Neural cell (in vitro differentiated cells): ENCODE results near the gene TMEM125. TPM values are rescaled to one million over a fixed set of nuclear protein-coding genes. Genes with fewer than 3 reads are reported as not detected.

Experiments used
- H2AFZ ChIP-seq: fragments of 200-600, 300-800 bp; sonication (generic), shearing (Covaris generic); 2 replicates; pipeline ENCODE4 v1.6.0; 2014; ENCODE audit warnings: low read depth, mild to moderate bottlenecking, antibody characterized with exemption, low read length, moderate library complexity
- H3F3A ChIP-seq: fragments of 200-600 bp; shearing (Covaris generic); 2 replicates; pipeline ENCODE4 v1.6.1; 2016; ENCODE audit warnings: mild to moderate bottlenecking, moderate library complexity, mixed read lengths, antibody characterized with exemption, low read length; ENCODE audit not compliant: insufficient read depth, poor library complexity, severe bottlenecking
- H3K27ac ChIP-seq: fragments of 200-600, 300-800 bp; sonication (generic), shearing (Covaris generic); 2 replicates; pipeline ENCODE4 v1.5.1; 2014; ENCODE audit warnings: mild to moderate bottlenecking, low read length, moderate library complexity
- H3K27me3 ChIP-seq: fragments of 300-800, 200-600 bp; sonication (generic), shearing (Covaris generic); 2 replicates; pipeline ENCODE4 v1.6.0; 2014; ENCODE audit warnings: mild to moderate bottlenecking, low read depth, low read length, moderate library complexity; ENCODE audit not compliant: insufficient read depth
- H3K36me3 ChIP-seq: fragments of 300-800, 200-600 bp; sonication (generic), shearing (Covaris generic); 2 replicates; pipeline ENCODE4 v1.5.1; 2014; ENCODE audit warnings: mild to moderate bottlenecking, antibody characterized with exemption, low read length, moderate library complexity; ENCODE audit not compliant: insufficient read depth
- H3K4me2 ChIP-seq: fragments of 300-800, 200-600 bp; sonication (generic), shearing (Covaris generic); 2 replicates; pipeline ENCODE4 v1.6.0; 2014; ENCODE audit warnings: mild to moderate bottlenecking, low read length
- H3K4me3 ChIP-seq: fragments of 300-800, 200-600 bp; sonication (generic), shearing (Covaris generic); 2 replicates; pipeline ENCODE4 v1.5.1; 2014; ENCODE audit warnings: mild to moderate bottlenecking, low read length, moderate library complexity
- H3K79me2 ChIP-seq: fragments of 200-600 bp; shearing (Covaris generic); replicated peaks from 2 replicates; pipeline ENCODE4 v1.6.0; 2014; ENCODE audit warnings: mild to moderate bottlenecking, low read length, moderate library complexity; ENCODE audit not compliant: insufficient read depth
- H3K9ac ChIP-seq: fragments of 300-800, 200-600 bp; sonication (generic), shearing (Covaris generic); 2 replicates; pipeline ENCODE4 v1.6.1; 2016; ENCODE audit warnings: mild to moderate bottlenecking, low read length, mixed read lengths
- H3K9me2 ChIP-seq: fragments of 200-600 bp; shearing (Covaris generic); 2 replicates; pipeline ENCODE4 v1.6.1; 2016; ENCODE audit warnings: mild to moderate bottlenecking, low read length, mixed read lengths; ENCODE audit not compliant: insufficient read depth
- H3K9me3 ChIP-seq: fragments of 200-600, 300-800 bp; sonication (generic), shearing (Covaris generic); 2 replicates; pipeline ENCODE4 v1.6.1; 2016; ENCODE audit warnings: mild to moderate bottlenecking, mixed run types, low read length, moderate library complexity, mixed read lengths
- H4K20me1 ChIP-seq: fragments of 200-600 bp; shearing (Covaris generic); 2 replicates; pipeline ENCODE4 v1.6.1; 2016; ENCODE audit warnings: mild to moderate bottlenecking, mixed run types; ENCODE audit not compliant: insufficient read depth
- CTCF ChIP-seq: fragments of 450-650 bp; IDR thresholded peaks from 2 replicates; pipeline ENCODE4 v1.5.1; 2014; ENCODE audit warnings: antibody characterized with exemption, mild to moderate bottlenecking, moderate library complexity; ENCODE audit not compliant: poor library complexity, severe bottlenecking
- EP300 ChIP-seq: fragments of 450-650 bp; conservative IDR thresholded peaks from 2 replicates; pipeline ENCODE4 v1.6.1; 2014; ENCODE audit warnings: antibody characterized with exemption, mild to moderate bottlenecking, moderate library complexity; ENCODE audit not compliant: poor library complexity, severe bottlenecking
- EZH2 ChIP-seq: fragments of 200-600, 300-800 bp; shearing (Covaris generic), sonication (generic); IDR thresholded peaks from 2 replicates; pipeline ENCODE4 v1.6.1; 2014; ENCODE audit warnings: antibody characterized with exemption, low read length, borderline replicate concordance, mild to moderate bottlenecking; ENCODE audit not compliant: insufficient read depth, poor library complexity, severe bottlenecking
- MXI1 ChIP-seq: fragments of 450-650 bp; conservative IDR thresholded peaks from 2 replicates; pipeline ENCODE4 v1.6.1; 2014; ENCODE audit warnings: antibody characterized with exemption, mild to moderate bottlenecking; ENCODE audit not compliant: poor library complexity, severe bottlenecking
- POLR2AphosphoS5 ChIP-seq: IDR thresholded peaks from 2 replicates; pipeline ENCODE4 v1.6.1; 2012
- RAD21 ChIP-seq: fragments of 450-650 bp; conservative IDR thresholded peaks from 2 replicates; pipeline ENCODE4 v1.6.1; 2014; ENCODE audit warnings: antibody characterized with exemption, mild to moderate bottlenecking, moderate library complexity
- REST ChIP-seq: IDR thresholded peaks from 2 replicates; pipeline ENCODE4 v1.6.1; 2012; ENCODE audit warnings: borderline replicate concordance
- SMC3 ChIP-seq: fragments of 450-650 bp; conservative IDR thresholded peaks from 2 replicates; pipeline ENCODE4 v1.6.1; 2014; ENCODE audit warnings: antibody characterized with exemption, mild to moderate bottlenecking, moderate library complexity; ENCODE audit not compliant: poor library complexity
- polyA plus RNA-seq: library from polyadenylated mRNA; depleted of rRNA; stranded (reverse); fragments of >200 nt; gene quantifications from 2 replicates; pipeline ENCODE4 v1.2.3, GENCODE V29; 2014

TMEM125 gene
- polyA plus RNA-seq, 1 donor from 2014 or later: not detected

GRCh38 chr1:43304771-43305300 lies 35.1 kb downstream of the TMEM125 start:
- no peak overlapping the region for H3K4me3 ChIP-seq

GRCh38 chr1:43305461-43305860 lies 35.7 kb downstream of the TMEM125 start:
- H3K9me3 ChIP-seq: no peaks in the 10 kb centered on the region
- H3F3A ChIP-seq: no peaks in the 10 kb centered on the region
- no peak overlapping the region for H3K4me2 ChIP-seq
- no peaks in the 10 kb centered on the region for H3K9me2 ChIP-seq
- no peak overlapping the region for H2AFZ ChIP-seq
- H3K4me3 ChIP-seq: no peak overlapping the region
- no peak overlapping the region for H3K9ac ChIP-seq
- H3K27me3 ChIP-seq: no peaks in the 10 kb centered on the region
- H3K36me3 ChIP-seq: no peaks in the 10 kb centered on the region
- no peaks in the 10 kb centered on the region for H4K20me1 ChIP-seq
- H3K27ac ChIP-seq: no peak overlapping the region
- H3K79me2 ChIP-seq: no peaks in the 10 kb centered on the region
- TF ChIP-seq POLR2AphosphoS5: no peak
- TF ChIP-seq RAD21: no peak
- TF ChIP-seq EZH2: no peak
- TF ChIP-seq REST: no peak
- no peak for TF ChIP-seq MXI1
- TF ChIP-seq CTCF: no peak

More at GRCh38 chr1:43304771-43305300, 35.1 kb downstream of the TMEM125 start:
- Histone ChIP-seq H3K9ac (no peak overlapping the region), H3K27ac (no peak overlapping the region), H4K20me1 (no peaks in the 10 kb centered on the region), H3K9me3 (no peaks in the 10 kb centered on the region), H3K4me2 (no peak overlapping the region), H3K9me2 (no peaks in the 10 kb centered on the region), H3K79me2 (no peaks in the 10 kb centered on the region), H3K27me3 (no peaks in the 10 kb centered on the region), H3F3A (no peaks in the 10 kb centered on the region), H3K36me3 (no peaks in the 10 kb centered on the region), H2AFZ (no peak overlapping the region)
- no peak for TF ChIP-seq EP300
- no peak for TF ChIP-seq RAD21
- no peak for TF ChIP-seq REST
- no peak for TF ChIP-seq MXI1
- no peak for TF ChIP-seq CTCF
- no peak for TF ChIP-seq SMC3
- no peak for TF ChIP-seq EZH2
